HG02588 (cell line): ENCODE results near the gene TRAM2.

Source experiments
- ATAC-seq: cut with Tn5 transposase; IDR thresholded peaks from one replicate; pipeline ENCODE4 v1.9.1; 2021; ENCODE audit warnings: mild to moderate bottlenecking, moderate library complexity; ENCODE audit not compliant: unreplicated experiment

The TRAM2 gene

GRCh38 chr6:52548353-52548713, 28.5 kb downstream of the TRAM2 start:
- no peak for ATAC-seq

GRCh38 chr6:52547647-52548352, 29.1 kb downstream of the TRAM2 start:
- no peak for ATAC-seq

GRCh38 chr6:52546678-52547077, 30.2 kb downstream of the TRAM2 start:
- ATAC-seq: peak; percentile 84

- ATAC-seq: peak; percentile 69
These were observed 30.7 kb downstream of the TRAM2 start for GRCh38 chr6:52546192-52546591.

GRCh38 chr6:52545406-52546119, 31.3 kb downstream of the TRAM2 start:
- no peak for ATAC-seq

- ATAC-seq: no peak
These were observed 32.1 kb downstream of the TRAM2 start for GRCh38 chr6:52544602-52545405.

GRCh38 chr6:52543729-52544601, 32.9 kb downstream of the TRAM2 start:
- ATAC-seq: no peak

GRCh38 chr6:52543262-52543661, 33.6 kb downstream of the TRAM2 start:
- no peak for ATAC-seq

GRCh38 chr6:52541135-52541534, 35.7 kb downstream of the TRAM2 start:
- no peak for ATAC-seq

GRCh38 chr6:52540286-52540902, 36.5 kb downstream of the TRAM2 start:
- ATAC-seq: no peak

- ATAC-seq: no peak
These were observed 37.3 kb downstream of the TRAM2 start for GRCh38 chr6:52539607-52540006.

GRCh38 chr6:52538901-52539354, 37.9 kb downstream of the TRAM2 start:
- ATAC-seq: no peak

GRCh38 chr6:52538252-52538900, 38.5 kb downstream of the TRAM2 start:
- no peak for ATAC-seq

- ATAC-seq: peak; percentile 72
These were observed 39.7 kb downstream of the TRAM2 start for GRCh38 chr6:52537001-52537753.

- ATAC-seq: peak; percentile 34
These were observed 40.4 kb downstream of the TRAM2 start for GRCh38 chr6:52536424-52536916.

GRCh38 chr6:52535711-52536423, 41.0 kb downstream of the TRAM2 start:
- peak; percentile 9 for ATAC-seq

- no peak for ATAC-seq
These were observed 41.9 kb downstream of the TRAM2 start for GRCh38 chr6:52534966-52535390.

GRCh38 chr6:52534363-52534762, 42.5 kb downstream of the TRAM2 start:
- no peak for ATAC-seq
